ENCODE measurements around the gene CTCF.

The CTCF gene

GRCh38 chr16:67549240-67549639 lies 13.1 kb upstream of the CTCF start:
- peak; percentile 27 for DNase-seq (ENCODE audit: low spot score)

- DNase-seq (ENCODE audit: low spot score) = peak; percentile 41
Observed at GRCh38 chr16:67549936-67550335, 12.4 kb upstream of the CTCF start.

- DNase-seq (ENCODE audit: low spot score) = no peak
Observed at GRCh38 chr16:67551091-67551490, 11.2 kb upstream of the CTCF start.

- DNase-seq (ENCODE audit: low spot score) = no peak
Observed at GRCh38 chr16:67551972-67552371, 10.4 kb upstream of the CTCF start.

GRCh38 chr16:67552476-67552875 lies 9.8 kb upstream of the CTCF start:
- DNase-seq (ENCODE audit: low spot score) = no peak

- no peak for DNase-seq (ENCODE audit: low spot score)
Observed at GRCh38 chr16:67555795-67556212, 6.5 kb upstream of the CTCF start.

- DNase-seq (ENCODE audit: low spot score) = no peak
Observed at GRCh38 chr16:67558859-67559258, 3.5 kb upstream of the CTCF start.

- no peak for DNase-seq (ENCODE audit: low spot score)
Observed at GRCh38 chr16:67560827-67561342, 1.4 kb upstream of the CTCF start.

- no peak for DNase-seq (ENCODE audit: low spot score)
Observed at GRCh38 chr16:67561501-67561823, 864 bp upstream of the CTCF start.

GRCh38 chr16:67561824-67562525 lies 351 bp upstream of the CTCF start:
- peak; percentile 98 for DNase-seq (ENCODE audit: low spot score)

GRCh38 chr16:67562918-67563707 lies 787 bp downstream of the CTCF start:
- DNase-seq (ENCODE audit: low spot score) = peak; percentile 78

- peak; percentile 80 for DNase-seq (ENCODE audit: low spot score)
Observed at GRCh38 chr16:67563708-67564468, 1.6 kb downstream of the CTCF start.

- peak; percentile 40 for DNase-seq (ENCODE audit: low spot score)
Observed at GRCh38 chr16:67565470-67566100, 3.3 kb downstream of the CTCF start.

- DNase-seq (ENCODE audit: low spot score) = no peak
Observed at GRCh38 chr16:67571464-67571863, 9.1 kb downstream of the CTCF start.

GRCh38 chr16:67571981-67572431 lies 9.7 kb downstream of the CTCF start:
- DNase-seq (ENCODE audit: low spot score) = no peak

- DNase-seq (ENCODE audit: low spot score) = no peak
Observed at GRCh38 chr16:67579686-67580085, 17.4 kb downstream of the CTCF start.

GRCh38 chr16:67580202-67580601 lies 17.9 kb downstream of the CTCF start:
- DNase-seq (ENCODE audit: low spot score) = no peak

- DNase-seq (ENCODE audit: low spot score) = no peak
Observed at GRCh38 chr16:67593288-67593687, 31.0 kb downstream of the CTCF start.

- DNase-seq (ENCODE audit: low spot score) = no peak
Observed at GRCh38 chr16:67593701-67594100, 31.4 kb downstream of the CTCF start.

- no peak for DNase-seq (ENCODE audit: low spot score)
Observed at GRCh38 chr16:67594256-67594915, 32.1 kb downstream of the CTCF start.

GRCh38 chr16:67594956-67595355 lies 32.6 kb downstream of the CTCF start:
- DNase-seq (ENCODE audit: low spot score) = no peak

GRCh38 chr16:67598527-67598926 lies 36.2 kb downstream of the CTCF start:
- no peak for DNase-seq (ENCODE audit: low spot score)
